ENCODE results near the gene RPL7A.

DNA sequence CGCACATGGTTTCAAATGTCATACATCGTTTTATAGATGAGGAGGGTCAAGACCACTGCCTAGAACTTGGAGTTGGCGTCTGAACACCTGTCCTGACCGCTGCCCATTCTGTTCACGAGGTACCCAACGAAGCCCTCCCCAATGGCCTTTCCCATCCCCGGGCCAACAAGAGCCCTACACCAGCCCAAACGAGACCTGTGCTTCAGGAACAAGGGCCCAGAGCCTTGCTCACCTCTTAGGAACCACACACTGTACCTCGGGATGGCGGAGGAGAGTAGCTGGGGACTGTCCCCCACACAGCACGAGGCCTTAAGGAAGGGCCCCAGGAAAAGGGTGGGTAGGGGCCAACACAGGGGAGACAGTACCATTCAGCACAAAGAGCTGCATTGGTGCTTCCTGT, 15.0 kb upstream of the RPL7A start:
- TF ChIP-seq, protein P1, sequence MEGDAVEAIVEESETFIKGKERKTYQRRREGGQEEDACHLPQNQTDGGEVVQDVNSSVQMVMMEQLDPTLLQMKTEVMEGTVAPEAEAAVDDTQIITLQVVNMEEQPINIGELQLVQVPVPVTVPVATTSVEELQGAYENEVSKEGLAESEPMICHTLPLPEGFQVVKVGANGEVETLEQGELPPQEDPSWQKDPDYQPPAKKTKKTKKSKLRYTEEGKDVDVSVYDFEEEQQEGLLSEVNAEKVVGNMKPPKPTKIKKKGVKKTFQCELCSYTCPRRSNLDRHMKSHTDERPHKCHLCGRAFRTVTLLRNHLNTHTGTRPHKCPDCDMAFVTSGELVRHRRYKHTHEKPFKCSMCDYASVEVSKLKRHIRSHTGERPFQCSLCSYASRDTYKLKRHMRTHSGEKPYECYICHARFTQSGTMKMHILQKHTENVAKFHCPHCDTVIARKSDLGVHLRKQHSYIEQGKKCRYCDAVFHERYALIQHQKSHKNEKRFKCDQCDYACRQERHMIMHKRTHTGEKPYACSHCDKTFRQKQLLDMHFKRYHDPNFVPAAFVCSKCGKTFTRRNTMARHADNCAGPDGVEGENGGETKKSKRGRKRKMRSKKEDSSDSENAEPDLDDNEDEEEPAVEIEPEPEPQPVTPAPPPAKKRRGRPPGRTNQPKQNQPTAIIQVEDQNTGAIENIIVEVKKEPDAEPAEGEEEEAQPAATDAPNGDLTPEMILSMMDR (conservative IDR thresholded peaks at IDR 0.05; ENCODE audit: low read length), result no peak
- TF ChIP-seq EZH2phosphoT487 (IDR thresholded peaks at IDR 0.05; ENCODE audit: borderline replicate concordance), result no peak
